VCaP (cell line): ENCODE measurements around the gene ASB18.

Experiments used
- H3K27ac ChIP-seq: fragments of 450-650 bp; 2 replicates; pipeline ENCODE4 v1.5.1; 2017
- TF ChIP-seq, protein P1 (sequence below): fragments of 450-650 bp; conservative IDR thresholded peaks from 2 replicates; pipeline ENCODE4 v1.5.1; 2017; ENCODE audit warnings: mild to moderate bottlenecking, moderate library complexity

Gene ASB18

DNA sequence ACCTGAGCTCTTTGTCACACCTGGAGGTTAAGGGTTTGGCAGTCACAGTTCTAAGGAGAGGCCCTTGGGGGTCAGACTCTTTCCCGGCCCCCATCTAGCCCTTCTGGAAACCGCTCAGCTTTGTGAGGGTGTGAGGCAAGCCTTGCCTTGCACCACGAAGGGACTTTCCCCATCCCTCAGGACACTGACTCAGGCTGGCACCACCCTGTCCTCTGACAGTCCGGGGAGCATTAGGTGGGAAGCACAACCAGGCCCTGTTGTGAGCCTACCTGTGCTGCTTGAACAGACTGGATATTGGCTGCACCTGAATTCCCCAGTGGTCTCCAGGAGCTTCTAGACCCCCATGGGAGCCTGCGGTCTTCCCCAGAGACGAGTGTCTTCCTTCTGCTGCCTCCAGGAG, 49.0 kb downstream of the ASB18 start:
- TF ChIP-seq, protein P1, sequence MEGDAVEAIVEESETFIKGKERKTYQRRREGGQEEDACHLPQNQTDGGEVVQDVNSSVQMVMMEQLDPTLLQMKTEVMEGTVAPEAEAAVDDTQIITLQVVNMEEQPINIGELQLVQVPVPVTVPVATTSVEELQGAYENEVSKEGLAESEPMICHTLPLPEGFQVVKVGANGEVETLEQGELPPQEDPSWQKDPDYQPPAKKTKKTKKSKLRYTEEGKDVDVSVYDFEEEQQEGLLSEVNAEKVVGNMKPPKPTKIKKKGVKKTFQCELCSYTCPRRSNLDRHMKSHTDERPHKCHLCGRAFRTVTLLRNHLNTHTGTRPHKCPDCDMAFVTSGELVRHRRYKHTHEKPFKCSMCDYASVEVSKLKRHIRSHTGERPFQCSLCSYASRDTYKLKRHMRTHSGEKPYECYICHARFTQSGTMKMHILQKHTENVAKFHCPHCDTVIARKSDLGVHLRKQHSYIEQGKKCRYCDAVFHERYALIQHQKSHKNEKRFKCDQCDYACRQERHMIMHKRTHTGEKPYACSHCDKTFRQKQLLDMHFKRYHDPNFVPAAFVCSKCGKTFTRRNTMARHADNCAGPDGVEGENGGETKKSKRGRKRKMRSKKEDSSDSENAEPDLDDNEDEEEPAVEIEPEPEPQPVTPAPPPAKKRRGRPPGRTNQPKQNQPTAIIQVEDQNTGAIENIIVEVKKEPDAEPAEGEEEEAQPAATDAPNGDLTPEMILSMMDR, result no peak
- H3K27ac ChIP-seq, result no peak overlapping the region

DNA sequence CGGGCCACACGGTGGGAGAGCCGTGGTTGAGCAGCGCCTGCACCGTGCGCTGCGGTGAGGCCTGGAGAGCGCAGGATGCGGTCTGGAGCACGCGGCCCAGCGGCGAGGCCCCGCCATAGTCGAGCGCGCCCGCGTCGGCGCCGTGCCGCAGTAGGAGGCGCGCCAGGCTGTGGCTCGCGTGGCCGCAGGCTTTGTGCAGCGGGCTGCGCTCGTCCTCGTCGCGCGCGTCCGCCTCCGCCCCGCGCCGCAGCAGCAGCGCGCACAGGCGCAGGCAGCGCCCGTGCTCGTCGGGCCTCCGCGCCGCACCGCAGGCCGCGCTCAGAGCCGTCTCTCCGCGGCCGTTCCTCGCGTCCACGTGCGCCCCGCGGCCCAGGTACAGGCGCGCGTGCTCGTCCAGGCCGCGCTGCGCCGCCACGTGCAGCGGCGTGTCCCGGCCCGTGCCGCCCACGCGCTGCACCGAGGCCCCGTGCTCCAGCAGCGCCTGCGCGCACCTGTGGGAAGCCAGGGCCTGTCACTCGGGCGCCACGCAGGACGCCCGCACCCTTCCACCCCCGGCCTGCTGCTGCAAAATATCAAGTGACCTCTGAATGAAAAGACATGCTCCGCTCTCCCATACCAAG, 49.7 kb downstream of the ASB18 start:
- TF ChIP-seq, protein P1, result no peak
- H3K27ac ChIP-seq, result no peak overlapping the region

DNA sequence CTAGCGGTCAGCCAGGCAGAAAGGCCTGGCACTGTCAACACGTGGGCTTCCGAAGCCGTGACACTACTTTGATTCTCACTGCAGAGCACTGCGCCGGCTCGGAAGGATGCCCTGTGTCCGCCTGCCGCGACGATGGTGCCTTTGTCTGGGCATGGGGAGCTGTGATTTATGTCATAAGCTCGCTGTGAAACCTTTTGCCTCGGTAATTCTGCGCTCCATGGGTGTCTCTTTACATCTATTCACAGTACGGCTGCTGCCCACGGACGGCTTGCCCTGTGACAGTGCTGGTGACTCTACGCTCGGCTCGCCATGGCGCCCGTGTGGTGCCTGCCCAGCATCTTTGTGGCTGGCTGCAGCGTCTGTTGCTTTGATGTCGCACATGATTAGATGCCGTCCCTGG, 52.9 kb downstream of the ASB18 start:
- H3K27ac ChIP-seq, result no peak overlapping the region
- TF ChIP-seq, protein P1, result no peak

DNA sequence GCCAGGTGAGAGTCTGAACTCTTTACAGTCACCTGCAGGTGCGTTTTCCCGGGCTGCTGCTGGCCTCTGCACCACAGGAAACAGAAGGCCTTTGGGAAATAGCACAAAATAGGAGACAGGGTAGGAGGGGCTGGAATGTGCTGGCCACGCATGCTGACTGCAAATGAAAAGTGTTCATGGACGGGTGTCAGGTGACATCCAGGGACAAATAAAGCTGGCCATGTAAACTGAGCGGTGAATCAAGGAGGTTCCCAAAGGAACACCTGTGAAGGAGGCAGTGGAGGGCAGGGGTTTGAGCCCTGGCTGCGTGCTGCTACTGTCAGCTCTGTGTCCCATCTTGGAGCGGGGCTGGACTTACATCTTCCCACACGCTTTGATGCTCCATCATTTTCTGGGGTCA, 53.7 kb downstream of the ASB18 start:
- TF ChIP-seq, protein P1, result no peak
- no peak overlapping the region for H3K27ac ChIP-seq

GRCh38 chr2:236209996-236210395, 54.2 kb downstream of the ASB18 start:
- H3K27ac ChIP-seq, result no peak overlapping the region
- TF ChIP-seq, protein P1, result no peak

DNA sequence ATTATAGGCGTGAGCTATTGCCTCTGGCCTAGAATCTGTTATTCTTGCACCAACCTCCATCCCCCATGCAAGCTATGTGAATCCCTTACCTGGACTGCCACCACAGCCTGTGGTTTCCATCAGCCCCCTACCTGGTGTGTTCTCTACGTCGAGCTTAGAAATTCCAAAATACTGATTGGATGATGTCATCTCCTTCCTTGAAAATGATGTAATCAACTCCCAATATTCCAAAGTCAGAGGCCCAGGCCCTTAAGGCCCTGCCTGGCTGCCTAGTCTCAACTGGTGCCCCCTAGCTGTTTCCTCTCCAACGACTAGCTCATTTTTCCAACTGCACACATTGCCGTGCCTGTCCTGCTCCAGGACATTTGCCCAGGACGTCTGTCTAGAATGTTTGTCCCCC, 54.7 kb downstream of the ASB18 start:
- H3K27ac ChIP-seq, result no peak overlapping the region
- TF ChIP-seq, protein P1, result no peak

DNA sequence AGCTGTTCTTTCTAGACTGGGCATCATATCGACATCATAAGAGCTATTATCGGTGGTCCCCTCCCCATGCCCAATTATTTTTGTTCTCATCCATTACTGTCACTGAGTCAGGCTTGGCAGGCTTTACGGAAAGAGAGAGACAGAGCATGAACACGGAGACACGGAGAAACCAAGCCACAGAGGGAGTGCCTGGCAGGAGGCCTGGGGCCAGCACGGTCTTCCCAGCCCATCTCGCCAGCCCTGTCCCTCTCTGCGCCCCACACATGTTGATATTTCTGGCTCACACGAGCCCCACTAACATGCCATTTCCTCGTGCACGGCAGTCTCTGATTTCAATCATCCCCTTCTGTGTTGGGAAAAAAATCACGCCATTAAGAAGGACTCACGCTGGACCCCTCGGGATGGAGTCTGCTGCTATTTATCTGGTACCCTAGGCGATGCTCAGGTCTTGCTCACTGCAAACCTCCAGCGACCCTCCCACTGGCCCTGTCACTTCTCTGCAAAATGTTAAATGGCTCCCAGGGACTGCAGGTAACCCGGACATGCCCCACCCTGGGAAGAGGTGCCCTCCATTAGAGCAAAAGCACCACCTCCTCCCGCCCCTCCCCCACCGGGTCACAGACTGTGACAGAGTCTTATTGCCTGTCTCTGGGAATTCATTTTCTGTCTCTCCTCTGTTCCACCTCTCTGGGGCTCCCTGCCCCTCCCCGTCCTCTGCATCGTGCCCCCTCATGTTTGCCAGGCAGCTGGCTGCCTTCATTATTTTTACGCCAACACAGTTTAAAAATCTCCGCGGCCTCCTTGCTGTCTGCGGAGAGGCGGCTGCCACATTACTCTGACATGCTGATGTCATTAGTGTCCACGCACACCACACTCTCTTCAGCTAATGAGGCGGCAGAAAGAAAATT, 55.9 kb downstream of the ASB18 start:
- TF ChIP-seq, protein P1, result no peak
- H3K27ac ChIP-seq, result no peak overlapping the region
